DMS153 treated with DMSO at 0.1 percent for 48 hours (cell line): ENCODE data around the gene SH2D4B.

Experiments used
- DNase-seq: peaks from one replicate; lab custom pipeline; 2025; ENCODE audit not compliant: unreplicated experiment; lab: John Stamatoyannopoulos, UW

SH2D4B gene

GRCh38 chr10:80630324-80630723 is 92.6 kb downstream of the SH2D4B start:
- DNase-seq = no peak

DNA sequence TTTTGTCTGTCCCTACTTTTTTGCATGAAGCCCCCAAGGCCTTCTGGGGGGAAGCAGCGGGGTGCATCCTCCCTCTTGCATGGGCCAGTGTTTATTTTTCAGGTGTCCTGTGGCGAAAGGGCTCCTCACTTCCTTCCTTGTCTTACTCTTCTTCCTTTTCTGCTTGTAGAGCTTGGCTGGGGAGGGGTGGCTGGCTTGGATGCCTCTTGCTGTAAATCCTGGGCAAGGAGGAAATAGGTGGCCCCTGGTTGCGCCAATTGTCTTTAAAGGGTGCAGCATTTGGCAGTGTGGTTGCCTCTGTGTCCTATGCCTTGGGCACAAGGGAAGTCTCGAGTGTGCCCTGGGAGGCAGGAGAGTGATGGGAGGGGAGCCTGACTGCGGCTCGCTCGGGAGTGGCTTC is 95.0 kb downstream of the SH2D4B start:
- no peak for DNase-seq

DNA sequence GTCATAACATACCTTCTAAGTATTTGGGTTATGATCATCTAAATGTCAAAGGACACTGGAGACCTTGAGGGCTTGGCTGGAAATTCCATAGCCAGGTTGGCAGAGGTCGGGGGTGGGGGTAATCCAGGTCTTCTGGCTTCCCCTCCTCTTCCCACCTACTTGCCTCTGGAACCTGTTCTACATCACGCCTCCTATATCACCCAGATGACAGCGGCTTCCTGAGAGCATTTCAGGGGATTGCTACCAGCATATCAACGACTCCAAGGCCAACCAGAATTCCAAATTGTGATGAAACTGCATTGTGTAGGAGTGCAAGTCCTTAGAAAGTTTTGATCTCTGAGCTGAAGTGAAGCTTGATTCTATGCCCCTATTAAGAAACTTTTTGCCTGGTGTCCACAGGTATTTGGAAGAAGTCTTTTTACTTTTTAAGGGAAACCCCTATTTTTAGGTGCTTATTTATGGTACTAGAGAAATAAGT is 95.7 kb downstream of the SH2D4B start:
- DNase-seq = no peak

DNA sequence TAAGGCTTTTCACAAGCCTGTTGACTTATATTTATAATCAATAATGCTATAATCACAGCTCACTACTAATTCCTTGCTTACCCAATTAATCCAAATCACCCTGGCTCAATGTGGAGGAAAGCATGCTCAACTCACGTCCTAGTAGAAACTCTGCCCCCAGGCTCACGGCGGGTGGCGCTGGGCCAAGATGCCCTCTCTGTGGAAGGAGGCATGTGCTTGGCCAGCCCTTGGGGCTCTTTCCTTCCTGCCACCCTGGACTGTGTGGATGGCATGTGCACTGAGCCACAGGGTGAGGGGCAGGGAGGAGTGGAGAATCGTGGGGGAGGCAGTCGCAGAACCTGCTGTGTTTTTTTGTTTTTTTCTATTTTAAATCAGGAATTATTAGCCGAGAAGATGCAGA is 96.2 kb downstream of the SH2D4B start:
- no peak for DNase-seq

GRCh38 chr10:80642661-80643060 is 105.0 kb downstream of the SH2D4B start:
- no peak for DNase-seq

DNA sequence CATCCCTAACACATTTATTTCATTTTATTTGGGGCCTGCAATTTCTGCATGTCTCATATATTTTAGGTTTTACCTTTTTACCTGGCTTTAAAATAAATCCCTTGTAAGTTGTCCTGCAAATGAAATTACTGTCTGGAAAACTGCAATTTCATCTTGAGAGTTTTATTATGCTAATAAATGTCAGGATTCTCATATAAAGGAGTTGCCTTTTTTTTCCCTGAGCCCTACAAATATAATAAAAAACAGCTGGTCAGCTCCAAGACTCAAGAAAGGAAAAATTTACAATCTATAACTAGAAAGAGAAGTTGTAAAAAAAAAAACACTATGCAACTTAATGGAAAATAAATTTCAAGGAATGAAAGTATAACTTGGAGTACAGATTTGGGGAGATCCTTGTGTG is 108.7 kb downstream of the SH2D4B start:
- no peak for DNase-seq

DNA sequence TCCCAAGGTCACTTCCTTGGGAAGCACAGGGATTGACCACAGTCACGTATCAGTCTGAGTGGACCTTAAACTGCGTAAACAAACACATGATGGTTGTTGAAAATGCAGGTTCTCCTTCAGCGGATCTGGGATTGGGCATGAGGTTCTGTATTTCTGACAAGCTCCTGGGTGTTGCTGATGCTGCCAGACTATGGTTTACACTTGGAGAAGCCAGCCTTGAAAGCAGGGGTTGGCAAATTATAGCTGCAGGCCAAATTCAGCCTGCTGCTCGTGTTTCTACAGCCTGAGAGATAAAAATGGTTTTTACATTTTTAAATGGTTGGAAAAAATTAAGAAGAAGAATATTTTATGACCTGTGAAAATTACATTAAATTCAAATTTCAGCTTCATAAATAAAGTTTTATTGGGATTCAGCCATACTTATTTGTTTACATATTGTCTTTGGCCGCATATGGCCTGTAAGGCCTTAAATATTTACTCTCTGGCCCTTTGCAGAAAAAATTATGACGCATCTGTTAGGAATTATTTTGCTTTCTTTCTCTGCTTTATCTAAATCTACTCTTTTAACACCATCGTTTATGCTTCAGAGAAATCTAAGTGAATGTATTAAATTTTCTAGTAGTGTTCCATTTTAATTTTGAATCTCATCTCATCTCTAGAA is 109.6 kb downstream of the SH2D4B start:
- no peak for DNase-seq

DNA sequence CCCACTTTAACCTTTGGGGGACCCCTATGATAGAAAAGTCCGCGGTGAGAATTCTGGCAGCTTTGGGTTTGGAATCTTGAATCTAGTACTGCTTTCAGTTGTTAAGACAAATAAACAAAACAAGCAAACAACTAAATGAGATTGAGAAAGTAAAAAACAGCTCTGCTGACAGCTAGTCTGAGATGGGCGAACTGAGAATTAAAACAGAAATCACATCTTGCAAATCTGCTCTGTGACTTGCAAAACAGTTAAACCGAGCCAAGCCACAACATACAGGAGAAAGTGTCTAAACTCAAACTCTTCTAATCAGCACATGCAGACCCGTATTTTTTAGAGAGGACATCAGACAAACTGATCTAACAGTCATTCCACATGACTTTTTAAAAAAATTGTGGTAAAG is 110.4 kb downstream of the SH2D4B start:
- no peak for DNase-seq

- no peak for DNase-seq
These were observed 111.5 kb downstream of the SH2D4B start for GRCh38 chr10:80649183-80649582.

DNA sequence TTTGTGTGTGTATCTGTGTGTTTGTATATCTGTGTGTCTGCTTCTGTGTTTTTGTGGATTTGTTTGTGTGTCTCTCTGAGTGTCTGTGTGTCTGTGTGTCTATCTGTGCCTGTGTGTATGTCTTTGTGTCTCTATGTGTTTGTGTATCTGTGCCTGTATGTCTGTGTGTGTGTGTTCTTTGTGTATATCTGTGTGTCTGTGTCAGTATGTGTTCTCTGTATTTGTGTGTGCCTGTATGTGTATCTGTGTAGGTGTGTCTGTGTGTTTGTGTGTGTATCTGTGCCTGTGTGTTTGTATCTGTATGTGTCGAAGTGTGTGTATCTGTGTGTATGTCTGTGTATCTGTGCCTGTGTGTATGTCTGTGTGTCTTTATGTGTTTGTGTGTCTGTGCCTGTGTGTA is 118.2 kb downstream of the SH2D4B start:
- no peak for DNase-seq

- DNase-seq = no peak
These were observed 120.4 kb downstream of the SH2D4B start for GRCh38 chr10:80658068-80658467.

GRCh38 chr10:80659289-80659688 is 121.6 kb downstream of the SH2D4B start:
- DNase-seq = no peak

GRCh38 chr10:80660266-80660665 is 122.6 kb downstream of the SH2D4B start:
- DNase-seq = no peak

- no peak for DNase-seq
These were observed 123.0 kb downstream of the SH2D4B start for GRCh38 chr10:80660736-80661135.

DNA sequence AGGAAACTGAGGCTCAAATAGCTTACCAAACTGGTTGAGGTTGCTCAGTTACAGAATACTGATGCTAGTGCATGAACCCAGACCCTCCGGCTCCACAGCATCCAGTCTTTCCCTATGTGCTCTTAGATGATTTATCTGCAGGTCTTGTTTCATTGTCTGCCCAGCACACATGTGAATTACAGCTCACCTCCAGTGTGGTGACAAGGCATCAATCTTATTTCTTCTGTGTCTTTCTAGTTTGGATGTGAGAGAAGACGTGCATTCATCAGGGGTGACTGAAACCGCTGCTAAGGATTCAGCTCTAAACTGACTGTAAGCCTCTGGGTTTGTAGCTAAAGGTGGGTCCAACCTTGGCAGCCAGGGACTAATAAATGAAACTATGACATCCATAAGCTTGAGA is 123.8 kb downstream of the SH2D4B start:
- DNase-seq = no peak

- peak; percentile 32 for DNase-seq
These were observed 124.9 kb downstream of the SH2D4B start for GRCh38 chr10:80662429-80663261.

DNA sequence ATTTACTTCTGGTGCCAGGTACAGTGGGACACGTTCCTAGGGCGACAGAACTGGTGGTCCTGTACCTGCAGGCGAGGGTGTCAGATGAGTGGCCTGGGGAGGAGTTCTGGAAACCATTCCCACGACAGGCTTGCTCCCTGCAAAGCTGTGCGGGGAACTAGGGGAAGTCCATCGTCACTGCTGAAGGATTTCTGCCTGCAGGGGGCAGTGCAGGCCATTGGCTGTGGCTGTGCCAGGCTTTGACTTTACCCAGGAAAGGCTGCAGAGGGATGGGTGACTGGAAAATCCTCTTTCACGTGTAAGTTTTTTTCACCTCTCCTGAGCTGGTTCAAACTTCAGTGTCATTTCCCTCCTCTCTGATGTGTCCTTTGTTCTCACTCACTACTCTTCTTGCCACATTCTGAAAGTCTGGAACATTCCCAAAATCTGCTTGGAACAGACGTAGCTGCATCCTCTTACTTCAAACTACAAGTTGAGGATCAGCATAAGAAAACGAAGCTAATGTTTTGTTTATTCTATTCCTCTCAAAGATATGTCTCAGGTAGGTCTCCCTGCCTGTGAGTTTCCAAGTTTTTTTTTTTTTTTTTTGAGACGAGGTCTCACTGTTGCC is 126.5 kb downstream of the SH2D4B start:
- DNase-seq = peak; percentile 50

GRCh38 chr10:80669485-80669884 is 131.8 kb downstream of the SH2D4B start:
- DNase-seq = no peak

DNA sequence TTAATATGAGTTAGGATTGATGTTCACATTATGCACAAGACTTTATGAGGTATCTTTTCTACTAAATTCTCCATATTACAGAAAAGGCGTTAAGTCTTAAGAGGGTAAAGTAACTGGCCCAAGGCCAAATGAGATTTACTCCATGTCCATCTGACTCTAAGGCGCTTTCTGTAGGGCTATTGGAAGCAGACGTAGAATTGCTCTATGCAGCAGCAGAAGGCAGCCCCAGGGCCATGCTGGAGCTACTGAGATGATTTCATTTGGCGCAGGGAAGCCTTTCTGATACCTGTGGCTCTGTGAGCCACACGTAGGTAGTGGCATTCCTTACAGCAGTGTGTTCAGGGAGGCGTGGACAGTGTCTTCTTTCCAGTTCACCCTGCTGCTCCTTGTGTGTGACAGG is 133.1 kb downstream of the SH2D4B start:
- DNase-seq = no peak

DNA sequence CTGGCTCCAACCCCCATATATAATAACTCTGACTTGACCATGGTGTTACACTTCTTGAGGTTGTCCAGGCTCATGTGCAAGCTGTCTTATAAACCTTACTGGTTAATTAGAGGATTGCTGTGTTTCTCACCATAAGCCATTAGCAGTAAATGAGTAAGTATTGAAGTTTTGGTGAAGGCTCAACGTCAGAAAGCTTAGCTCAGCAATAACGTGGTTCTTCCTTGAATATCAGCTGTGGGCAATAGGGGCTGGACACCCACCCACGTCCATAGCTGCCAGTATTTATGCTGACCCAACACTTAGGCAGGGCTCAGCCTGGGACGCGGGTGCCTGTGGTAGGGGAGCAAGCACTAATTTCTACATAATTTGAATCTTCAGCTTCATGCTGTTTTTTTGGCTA is 134.1 kb downstream of the SH2D4B start:
- no peak for DNase-seq

GRCh38 chr10:80672613-80673012 is 134.9 kb downstream of the SH2D4B start:
- no peak for DNase-seq

DNA sequence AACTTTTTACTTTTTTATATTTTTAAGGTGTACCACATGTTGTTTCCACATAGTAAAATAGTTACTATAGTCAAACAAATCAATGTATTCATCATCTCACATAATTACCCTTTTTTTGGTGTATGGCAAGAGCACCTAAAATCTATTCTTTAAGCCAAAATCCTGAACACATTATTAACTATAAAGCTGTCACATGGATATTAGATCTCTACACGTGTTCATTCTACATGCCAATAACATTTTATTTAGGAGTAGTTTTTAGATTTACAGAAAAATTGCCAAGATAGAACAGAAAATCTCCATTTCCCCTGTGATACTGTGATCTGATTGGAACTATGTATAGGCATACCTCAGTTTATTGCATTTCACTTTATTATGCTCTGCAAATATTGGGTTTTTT is 137.1 kb downstream of the SH2D4B start:
- no peak for DNase-seq
